ENCODE data around the gene PARD3.

- TF ChIP-seq SRF (IDR thresholded peaks at IDR 0.05; ENCODE audit: low read depth): no peak
- TF ChIP-seq REST (IDR thresholded peaks at IDR 0.05; ENCODE audit: low read depth): no peak
- no peak for TF ChIP-seq EZH2phosphoT487 (IDR thresholded peaks at IDR 0.05; ENCODE audit: borderline replicate concordance)
- TF ChIP-seq POLR2AphosphoS5 (IDR thresholded peaks at IDR 0.05; ENCODE audit: low read depth, low read length): no peak
- no peak for TF ChIP-seq CTCF (IDR thresholded peaks at IDR 0.05 in 2 of 3, conservative IDR thresholded peaks at IDR 0.05 in 1 of 3; ENCODE audit: borderline replicate concordance in 1 of 3, insufficient read depth in 1 of 3, low read depth in 2 of 3, low read length in 2 of 3)
- no peak for TF ChIP-seq EZH2 (IDR thresholded peaks at IDR 0.05)
- TF ChIP-seq CEBPB (IDR thresholded peaks at IDR 0.05; ENCODE audit: low read depth): no peak
- TF ChIP-seq POLR2A (IDR thresholded peaks at IDR 0.05; ENCODE audit: borderline replicate concordance, extremely low read depth, insufficient read depth, insufficient read length): no peak
- TF ChIP-seq SIN3A (IDR thresholded peaks at IDR 0.05; ENCODE audit: low read depth): no peak
- no peak for TF ChIP-seq SP1 (IDR thresholded peaks at IDR 0.05; ENCODE audit: low read depth)
Observed at GRCh38 chr10:34580214-34580613, 234.9 kb downstream of the PARD3 start.

Measured in HCT116 (cell line).